CD4-positive, alpha-beta T cell treated with Interleukin-2 at 100 ng/mL for 4 hours (primary cell): Measurements from ENCODE around the gene GPC3.

Source experiments
- DNase-seq: peaks from one replicate; pipeline ENCODE4 v3.0.0-alpha.2; 2020; ENCODE audit warnings: low spot score

GPC3 gene

DNA sequence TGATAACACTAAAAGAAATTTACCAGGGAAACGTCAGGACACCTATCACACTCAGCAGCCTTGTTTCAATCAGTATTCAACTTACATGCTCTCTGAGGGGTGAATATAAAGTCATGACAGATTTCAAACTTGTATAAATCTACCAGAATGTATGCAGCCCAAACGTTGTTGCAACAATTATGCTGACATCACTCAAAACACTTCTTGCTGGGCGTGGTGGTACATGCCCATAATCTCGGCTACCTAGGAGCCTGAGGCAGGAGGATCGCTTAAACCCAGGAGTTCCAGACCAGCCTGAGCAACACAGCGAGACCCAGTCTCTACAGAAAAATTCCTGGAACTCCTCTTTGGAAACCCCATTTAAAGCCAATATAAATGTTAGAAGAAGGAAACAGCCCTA, 303.5 kb downstream of the GPC3 start:
- DNase-seq, result no peak

DNA sequence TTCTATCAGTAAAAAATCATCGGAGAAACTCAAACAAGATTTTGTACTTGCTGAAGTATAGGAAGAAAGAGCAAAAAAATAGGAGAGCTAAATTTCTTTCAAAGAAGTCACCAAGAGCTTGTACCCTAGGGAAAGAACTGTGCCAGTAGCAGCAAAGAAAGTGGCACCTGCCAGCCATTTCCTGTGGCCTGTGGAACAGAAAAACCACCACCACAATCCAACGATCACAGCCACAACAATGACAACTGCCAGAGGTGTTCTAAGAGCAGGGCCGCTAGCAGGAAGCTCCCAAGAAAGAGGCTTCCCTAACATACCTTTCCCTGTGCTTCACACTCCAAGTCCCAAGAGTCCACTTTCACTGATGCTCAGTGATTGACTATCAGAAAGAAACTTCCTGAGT, 304.0 kb downstream of the GPC3 start:
- no peak for DNase-seq

GRCh38 chrX:133677123-133678063, 308.0 kb downstream of the GPC3 start:
- no peak for DNase-seq

GRCh38 chrX:133676344-133677122, 308.9 kb downstream of the GPC3 start:
- DNase-seq, result no peak

DNA sequence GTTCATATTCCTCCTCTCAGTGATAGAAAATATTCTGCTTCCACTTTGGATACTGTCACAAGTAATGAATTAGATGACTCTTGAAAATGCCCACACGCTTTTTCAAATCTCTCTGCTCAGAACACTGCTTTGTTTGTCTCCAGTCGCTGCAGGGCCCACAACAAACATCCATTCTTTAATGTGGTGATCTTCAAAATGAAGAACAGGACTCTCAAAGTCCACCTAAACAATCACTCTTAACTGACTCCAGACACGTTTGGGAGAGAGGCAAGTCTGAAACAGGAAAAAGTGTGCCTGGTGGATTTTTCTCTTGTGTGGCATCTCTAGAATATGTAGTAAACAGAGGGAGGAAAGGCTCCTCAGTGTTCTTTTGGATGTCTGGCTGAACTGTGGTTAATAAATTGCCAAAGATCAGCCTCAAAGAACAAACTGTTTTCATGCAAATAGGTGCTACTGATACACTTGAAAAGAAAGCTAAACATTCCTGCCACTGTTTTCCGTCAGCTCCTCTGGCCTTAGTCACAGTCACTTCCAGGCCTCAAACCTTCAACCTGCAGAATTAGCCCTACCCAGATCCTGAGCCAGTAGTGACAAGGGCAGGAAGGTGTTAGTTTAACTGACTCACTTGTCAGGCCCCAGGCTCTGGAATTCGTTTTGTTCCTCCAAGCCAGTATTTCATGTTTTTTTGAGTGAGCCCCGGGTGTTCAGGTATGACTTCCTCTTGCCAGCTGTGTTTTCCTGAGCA, 310.5 kb downstream of the GPC3 start:
- DNase-seq, result no peak

DNA sequence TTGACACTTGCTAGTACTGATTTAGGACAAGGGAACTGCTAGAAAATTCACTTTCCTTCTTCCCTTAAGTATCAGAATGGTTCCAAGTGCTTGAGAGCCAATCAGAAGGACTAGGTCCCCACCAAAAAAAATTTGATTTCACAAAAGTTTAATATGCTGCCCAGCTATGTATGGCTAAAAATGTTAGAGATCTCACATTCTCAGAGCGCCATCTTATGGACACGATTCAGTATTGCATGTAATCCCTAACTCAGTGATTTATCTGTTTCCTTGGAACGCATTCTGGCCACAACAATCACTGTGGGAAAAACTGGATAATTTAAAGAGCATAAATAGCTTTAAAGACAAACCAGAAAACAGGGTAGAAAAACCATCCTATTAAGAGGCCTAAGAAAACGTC, 315.0 kb downstream of the GPC3 start:
- peak; percentile 2 for DNase-seq

DNA sequence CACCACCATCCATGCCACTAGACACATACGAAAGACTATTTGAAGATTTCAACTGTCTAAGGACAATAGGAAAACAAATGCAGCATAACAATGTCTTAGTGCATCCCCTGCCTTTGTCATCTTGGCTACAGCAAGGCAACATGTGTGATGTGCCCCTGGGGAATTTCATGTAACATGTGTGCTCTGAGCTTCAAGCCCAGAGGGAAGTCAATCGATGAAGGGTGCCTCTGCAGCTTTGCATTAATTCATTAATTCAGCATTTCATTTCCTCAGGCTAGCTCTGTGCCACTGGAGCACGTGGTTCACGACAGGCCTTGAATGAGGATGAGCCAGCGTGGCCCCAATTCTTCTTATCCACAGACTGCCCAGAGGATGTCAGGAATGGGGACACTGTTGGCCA, 316.2 kb downstream of the GPC3 start:
- DNase-seq, result no peak

DNA sequence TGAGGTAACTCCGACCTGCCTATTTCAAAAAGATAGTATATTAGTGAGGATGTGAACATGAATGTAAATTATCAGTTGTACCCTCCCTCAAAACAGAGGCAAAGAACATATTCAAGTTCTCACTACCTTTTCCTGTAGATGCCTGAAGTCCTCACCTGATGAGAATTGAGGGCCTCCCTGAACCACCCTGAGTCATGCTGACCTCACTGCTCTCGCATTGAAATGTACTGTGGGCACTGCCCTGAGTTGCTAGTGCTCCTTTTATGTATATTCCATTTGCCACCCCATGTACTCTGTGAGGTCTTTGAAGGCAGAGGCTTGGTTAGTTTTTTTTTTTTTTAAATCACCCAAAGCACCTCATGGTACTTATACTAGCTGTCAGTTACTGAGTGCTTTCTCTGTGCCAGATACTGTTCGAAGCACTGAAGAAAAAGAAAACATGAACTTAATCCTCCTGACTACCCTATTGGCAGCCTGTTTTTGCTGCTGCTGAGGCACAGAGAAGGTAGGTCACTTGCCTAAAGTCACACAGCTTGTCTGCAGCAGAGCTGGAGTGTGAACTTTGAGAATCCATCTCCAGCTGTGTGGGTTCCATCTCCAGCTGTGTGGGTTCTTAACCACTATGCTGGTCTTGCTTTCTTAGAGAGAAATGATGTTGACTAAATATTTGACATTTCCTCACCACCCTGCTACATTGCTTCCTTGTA, 317.0 kb downstream of the GPC3 start:
- no peak for DNase-seq

DNA sequence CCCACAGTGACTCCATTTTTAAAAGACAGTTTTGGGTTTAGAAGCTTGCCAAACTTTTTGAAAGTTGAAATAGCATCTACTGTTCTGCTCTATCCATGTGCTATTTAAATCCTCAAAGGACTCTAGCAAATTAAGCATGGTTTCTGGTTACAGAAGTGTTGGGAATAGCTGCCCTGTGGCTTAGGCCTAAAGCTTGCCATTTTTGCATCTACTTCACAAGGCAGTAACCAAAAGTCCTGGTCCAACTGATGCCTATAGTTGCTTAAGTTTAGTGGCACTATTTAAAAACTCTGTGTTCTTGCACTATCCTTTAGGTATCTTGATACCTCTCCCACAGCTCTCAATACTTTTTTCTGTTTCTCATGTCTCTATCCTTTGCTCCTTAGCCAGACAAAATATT, 319.1 kb downstream of the GPC3 start:
- DNase-seq, result no peak

GRCh38 chrX:133661962-133662839, 323.2 kb downstream of the GPC3 start:
- DNase-seq, result no peak

DNA sequence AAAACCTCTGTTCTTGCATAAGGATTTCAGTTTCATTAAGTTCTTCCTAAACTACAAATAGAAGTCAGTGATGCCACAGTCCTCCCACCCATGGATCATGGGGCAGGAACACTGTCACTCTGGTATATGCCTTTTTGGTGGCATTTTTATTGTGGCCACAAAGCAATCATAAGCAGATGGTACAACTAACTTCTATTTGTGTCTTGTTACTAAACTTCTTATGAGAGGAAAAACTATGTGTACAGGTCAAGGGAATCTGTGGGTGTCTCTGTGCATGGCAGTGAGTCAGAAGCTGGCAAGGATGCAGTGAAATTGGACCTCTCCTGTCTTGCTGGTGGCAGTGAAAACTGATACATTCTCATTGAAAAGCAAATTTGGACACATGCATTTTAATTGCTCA, 325.1 kb downstream of the GPC3 start:
- DNase-seq, result no peak

DNA sequence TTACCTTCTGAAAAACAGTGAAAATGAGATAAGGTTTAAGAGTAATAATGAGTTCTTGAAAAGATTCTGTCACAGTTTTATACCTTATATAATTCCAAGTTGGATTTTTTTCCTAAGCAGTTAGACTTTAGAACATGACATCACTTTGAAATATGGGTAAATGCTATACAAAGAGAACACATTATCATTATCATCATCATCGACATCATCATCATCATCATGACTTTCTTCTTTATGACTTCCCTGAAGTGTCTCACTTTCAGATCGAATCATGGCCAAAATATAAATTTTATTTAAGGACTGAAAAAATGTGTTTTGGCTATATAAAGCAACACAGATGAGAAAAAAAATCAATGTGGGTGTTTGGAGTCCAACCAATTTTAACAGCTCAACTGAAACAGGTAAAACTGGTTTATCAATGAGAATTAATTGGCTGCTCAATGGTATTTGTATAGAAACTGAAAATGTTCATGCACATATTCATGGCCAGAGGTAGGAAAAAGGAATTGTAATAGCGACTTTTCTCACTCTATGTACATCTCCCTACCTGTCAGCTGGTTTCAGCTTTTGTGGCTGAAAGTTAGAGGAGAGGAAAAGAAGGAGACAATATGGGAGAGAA, 327.0 kb downstream of the GPC3 start:
- DNase-seq, result no peak

DNA sequence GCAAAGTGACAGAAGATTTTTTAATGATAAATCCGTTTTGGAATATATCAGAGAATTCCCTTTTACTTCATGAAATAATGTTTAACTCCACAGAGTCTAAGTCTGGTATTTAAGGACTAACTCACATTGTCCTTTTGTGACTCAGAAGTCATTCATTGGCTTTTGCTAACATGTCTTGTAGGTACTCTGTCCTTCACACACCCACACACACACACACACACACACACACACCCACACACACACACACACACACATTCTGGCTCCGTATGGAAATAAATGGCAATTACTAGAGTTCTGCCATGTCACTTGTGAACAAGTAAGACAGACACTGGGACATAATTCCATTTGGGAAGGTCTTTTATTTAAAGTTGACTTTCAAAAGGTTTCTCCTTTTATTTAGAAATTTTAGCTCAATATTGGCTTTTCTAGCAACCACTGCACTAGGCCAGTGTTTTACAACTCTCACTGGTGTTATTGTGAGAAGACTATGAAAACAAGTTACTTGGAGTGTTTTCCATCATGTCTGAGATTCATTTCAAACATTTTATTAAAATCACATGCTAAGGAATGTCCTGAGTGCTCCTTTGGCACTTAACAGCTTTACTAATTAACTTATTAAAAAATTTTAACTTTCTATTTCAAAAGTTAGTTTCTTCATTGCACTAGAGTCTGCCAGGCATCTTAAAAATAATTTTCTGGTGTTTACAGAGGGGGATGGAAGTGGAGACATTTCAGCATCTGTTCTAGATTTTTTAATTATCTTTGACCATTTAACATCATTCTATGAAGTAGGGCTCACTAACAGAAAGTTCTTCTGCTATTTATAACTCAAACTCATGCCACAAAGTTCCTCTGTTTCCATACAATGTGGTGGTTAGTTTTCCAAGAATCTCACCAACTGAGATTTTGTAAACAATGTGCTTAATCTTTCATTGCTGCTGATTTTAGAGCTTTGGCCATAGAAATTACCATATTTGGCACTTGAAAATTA, 329.8 kb downstream of the GPC3 start:
- no peak for DNase-seq

GRCh38 chrX:133654811-133655210, 330.6 kb downstream of the GPC3 start:
- DNase-seq, result no peak

DNA sequence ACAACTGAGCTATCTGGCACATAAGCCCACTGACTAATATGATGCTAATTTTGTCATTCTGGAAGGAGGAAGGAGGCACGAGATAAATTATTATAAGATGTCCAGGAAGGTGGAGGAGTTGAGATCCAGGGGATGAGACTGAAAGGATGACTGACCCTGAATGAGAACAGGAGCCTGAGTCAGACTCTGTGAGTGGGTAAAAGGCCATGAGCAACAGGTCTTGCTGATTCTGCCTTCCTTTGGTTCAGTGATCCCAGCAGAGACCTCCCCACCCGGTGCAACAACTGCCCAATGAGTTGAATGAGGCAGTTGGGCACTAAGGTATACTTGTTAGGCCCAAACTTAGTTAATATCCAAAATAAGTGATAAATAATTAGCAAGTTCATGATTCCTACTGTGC, 332.0 kb downstream of the GPC3 start:
- no peak for DNase-seq

DNA sequence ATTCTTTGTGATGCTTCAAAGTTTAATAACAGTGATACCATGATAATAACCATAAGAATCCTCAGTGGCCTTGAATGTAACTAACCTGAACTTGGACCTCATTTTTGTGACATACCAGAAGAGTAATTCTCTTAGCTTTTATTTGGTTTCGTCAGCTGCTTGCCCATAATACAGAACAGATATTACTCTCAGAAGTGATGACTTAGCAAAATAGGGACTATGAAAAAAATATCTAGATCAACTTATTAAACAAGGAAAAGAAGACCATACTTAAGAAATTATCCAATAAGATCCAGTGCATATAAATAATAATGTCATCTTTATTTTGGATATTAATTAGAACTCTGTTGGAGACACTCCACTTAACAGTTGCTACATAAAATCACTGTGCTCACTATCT, 333.2 kb downstream of the GPC3 start:
- DNase-seq, result no peak

DNA sequence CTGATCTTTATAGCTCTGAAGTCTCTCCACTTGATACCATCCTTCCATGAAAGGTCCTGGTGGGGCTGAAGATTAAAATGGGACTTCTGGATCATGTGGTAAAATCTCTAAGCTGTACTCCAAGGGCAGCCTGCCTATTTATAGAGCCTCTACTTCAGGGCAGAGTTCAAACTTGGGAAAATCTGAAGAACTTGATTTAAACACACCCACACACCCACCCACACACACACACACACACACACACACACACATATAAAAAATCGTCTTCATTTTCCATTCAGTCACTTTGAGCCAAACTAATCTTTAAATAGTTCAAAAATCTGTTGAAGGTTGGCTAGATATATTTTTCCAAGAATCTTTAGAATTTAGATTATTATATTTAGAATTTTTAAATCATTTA, 335.2 kb downstream of the GPC3 start:
- DNase-seq, result no peak

DNA sequence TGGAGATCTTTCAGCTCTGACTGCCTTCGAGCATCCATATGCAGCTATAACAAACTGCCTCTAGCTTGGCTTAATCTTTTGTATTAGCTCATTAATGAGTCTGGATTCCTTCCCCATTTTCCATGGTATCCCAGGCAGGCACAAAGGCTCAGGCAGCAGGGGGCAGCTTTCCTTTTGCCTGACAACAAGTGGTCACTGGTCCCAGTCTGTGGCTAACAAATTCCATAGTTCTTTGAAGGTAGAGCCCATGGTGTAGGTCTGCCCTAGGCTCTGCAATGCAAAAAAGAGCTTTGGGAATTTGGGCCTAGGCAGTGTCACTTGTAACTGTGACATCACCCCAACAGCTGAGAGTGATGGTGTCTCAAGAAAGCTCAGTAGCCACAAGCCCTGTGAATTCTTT, 335.7 kb downstream of the GPC3 start:
- no peak for DNase-seq

DNA sequence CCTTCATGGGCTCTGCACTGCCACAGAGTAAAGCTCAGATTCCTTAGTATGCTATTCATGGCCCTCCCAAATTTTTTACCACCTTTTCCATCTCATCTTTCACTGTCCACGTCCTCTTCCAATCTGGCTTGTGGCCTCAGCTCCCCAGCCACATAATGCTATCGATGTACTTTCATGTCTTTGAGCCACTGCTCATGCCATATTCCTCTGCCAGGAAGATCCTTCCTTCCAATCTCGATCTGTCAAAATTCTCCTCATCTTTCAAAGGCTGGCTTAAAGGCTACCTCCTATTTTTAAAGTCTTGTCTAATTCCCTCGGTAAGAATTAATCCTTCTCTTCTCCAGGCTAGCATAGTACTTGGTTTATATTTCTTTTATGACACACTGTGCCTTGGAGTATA, 336.8 kb downstream of the GPC3 start:
- DNase-seq, result no peak
